ENCODE measurements around the gene PTPRD.

DNA sequence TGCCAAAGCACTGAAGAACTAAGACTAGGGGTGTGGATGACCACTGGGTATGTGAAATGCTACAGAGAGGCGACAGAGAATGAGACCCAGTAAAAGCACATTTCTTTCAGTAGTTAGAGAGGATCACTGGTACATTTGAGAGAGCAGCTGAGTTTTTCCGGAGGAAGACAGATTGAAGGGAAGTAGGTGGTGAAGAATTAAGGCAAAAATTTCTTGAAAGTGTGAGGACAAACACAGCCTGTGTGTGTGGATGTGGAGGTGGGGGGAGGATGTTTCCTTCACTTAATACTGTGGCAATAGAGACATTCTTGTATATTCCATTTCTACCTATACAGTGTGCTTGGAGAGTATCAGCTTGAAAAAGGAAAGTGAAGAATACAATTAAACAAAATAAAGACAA is 1942.1 kb downstream of the PTPRD start:
- TF ChIP-seq POLR2A (IDR thresholded peaks at IDR 0.05; ENCODE audit: borderline replicate concordance, extremely low read depth, insufficient read depth, insufficient read length) (no peak), EZH2 (IDR thresholded peaks at IDR 0.05) (no peak), ZNF274 (IDR thresholded peaks at IDR 0.05; ENCODE audit: low read depth, low read length) (no peak), CEBPB (IDR thresholded peaks at IDR 0.05; ENCODE audit: low read depth) (no peak)
